ENCODE results near the gene PHKA1.

Gene PHKA1

GRCh38 chrX:72727846-72728245 lies 13.7 kb upstream of the PHKA1 start:
- Histone ChIP-seq H3K4me1 (ENCODE audit: control insufficient read depth, low read length) (no peaks in the 10 kb centered on the region), H3K9me2 (replicated peaks; ENCODE audit: control insufficient read depth, low read length) (no peaks in the 10 kb centered on the region), H3K4me3 (ENCODE audit: low read length) (no peak overlapping the region), H3K36me3 (ENCODE audit: control insufficient read depth, low read length) (no peaks in the 10 kb centered on the region), H3K27ac (ENCODE audit: low read depth, low read length) (no peak overlapping the region), H3K27me3 (ENCODE audit: control insufficient read depth, low read length) (no peaks in the 10 kb centered on the region), H4K20me1 (ENCODE audit: control insufficient read depth, insufficient read depth, low read depth, low read length) (no peaks in the 10 kb centered on the region), H3K4me2 (ENCODE audit: low read length) (no peak overlapping the region), H3K9me3 (ENCODE audit: control insufficient read depth, insufficient read depth, low read length) (no peaks in the 10 kb centered on the region), H3K79me2 (ENCODE audit: control insufficient read depth, low read length) (no peaks in the 10 kb centered on the region), H3F3A (ENCODE audit: control insufficient read depth, insufficient read depth) (no peaks in the 10 kb centered on the region)
- TF ChIP-seq EZH2phosphoT487 (IDR thresholded peaks at IDR 0.05; ENCODE audit: borderline replicate concordance, low read length) = no peak
- TF ChIP-seq, protein P1, sequence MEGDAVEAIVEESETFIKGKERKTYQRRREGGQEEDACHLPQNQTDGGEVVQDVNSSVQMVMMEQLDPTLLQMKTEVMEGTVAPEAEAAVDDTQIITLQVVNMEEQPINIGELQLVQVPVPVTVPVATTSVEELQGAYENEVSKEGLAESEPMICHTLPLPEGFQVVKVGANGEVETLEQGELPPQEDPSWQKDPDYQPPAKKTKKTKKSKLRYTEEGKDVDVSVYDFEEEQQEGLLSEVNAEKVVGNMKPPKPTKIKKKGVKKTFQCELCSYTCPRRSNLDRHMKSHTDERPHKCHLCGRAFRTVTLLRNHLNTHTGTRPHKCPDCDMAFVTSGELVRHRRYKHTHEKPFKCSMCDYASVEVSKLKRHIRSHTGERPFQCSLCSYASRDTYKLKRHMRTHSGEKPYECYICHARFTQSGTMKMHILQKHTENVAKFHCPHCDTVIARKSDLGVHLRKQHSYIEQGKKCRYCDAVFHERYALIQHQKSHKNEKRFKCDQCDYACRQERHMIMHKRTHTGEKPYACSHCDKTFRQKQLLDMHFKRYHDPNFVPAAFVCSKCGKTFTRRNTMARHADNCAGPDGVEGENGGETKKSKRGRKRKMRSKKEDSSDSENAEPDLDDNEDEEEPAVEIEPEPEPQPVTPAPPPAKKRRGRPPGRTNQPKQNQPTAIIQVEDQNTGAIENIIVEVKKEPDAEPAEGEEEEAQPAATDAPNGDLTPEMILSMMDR (IDR thresholded peaks at IDR 0.05; ENCODE audit: low read depth, low read length, poor library complexity, severe bottlenecking) = no peak

- H3K79me2 ChIP-seq (ENCODE audit: control insufficient read depth, low read length) = no peaks in the 10 kb centered on the region
- no peak overlapping the region for H3K4me3 ChIP-seq (ENCODE audit: low read length)
- no peaks in the 10 kb centered on the region for H3K9me3 ChIP-seq (ENCODE audit: control insufficient read depth, insufficient read depth, low read length)
- no peak for TF ChIP-seq EZH2phosphoT487 (IDR thresholded peaks at IDR 0.05; ENCODE audit: borderline replicate concordance, low read length)
- TF ChIP-seq, protein P1 (IDR thresholded peaks at IDR 0.05; ENCODE audit: low read depth, low read length, poor library complexity, severe bottlenecking) = no peak
- H3K9me2 ChIP-seq (replicated peaks; ENCODE audit: control insufficient read depth, low read length) = no peaks in the 10 kb centered on the region
- no peak overlapping the region for H3K4me2 ChIP-seq (ENCODE audit: low read length)
- no peaks in the 10 kb centered on the region for H3K4me1 ChIP-seq (ENCODE audit: control insufficient read depth, low read length)
- no peaks in the 10 kb centered on the region for H3F3A ChIP-seq (ENCODE audit: control insufficient read depth, insufficient read depth)
- H3K36me3 ChIP-seq (ENCODE audit: control insufficient read depth, low read length) = no peaks in the 10 kb centered on the region
- H3K27ac ChIP-seq (ENCODE audit: low read depth, low read length) = no peak overlapping the region
- H3K27me3 ChIP-seq (ENCODE audit: control insufficient read depth, low read length) = no peaks in the 10 kb centered on the region
- no peaks in the 10 kb centered on the region for H4K20me1 ChIP-seq (ENCODE audit: control insufficient read depth, insufficient read depth, low read depth, low read length)
Measured at GRCh38 chrX:72716766-72717165, 2.7 kb upstream of the PHKA1 start.

DNA sequence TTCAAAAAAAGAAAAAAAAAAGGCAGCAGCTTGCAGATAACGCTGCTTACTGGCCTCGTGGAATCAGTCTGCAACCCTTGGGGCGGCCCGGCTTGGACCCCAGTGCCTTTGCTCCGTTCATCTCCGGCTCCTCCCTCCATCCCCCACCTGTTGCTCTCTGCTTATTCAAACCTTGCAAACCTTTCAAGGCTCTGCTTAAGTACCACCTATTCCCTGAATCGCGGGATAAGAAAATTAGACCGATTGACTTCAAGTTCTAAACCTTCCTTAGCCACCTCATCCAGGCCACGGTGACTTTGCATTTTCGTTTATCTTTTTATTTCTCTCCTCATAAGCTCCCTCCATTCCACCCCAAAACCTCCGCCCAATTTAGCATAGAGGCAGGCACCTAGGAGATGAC lies 1.4 kb upstream of the PHKA1 start:
- Histone ChIP-seq H3K27ac (ENCODE audit: low read depth, low read length) (no peak overlapping the region), H3K9me2 (replicated peaks; ENCODE audit: control insufficient read depth, low read length) (no peaks in the 10 kb centered on the region), H3K4me2 (ENCODE audit: low read length) (no peak overlapping the region), H3K79me2 (ENCODE audit: control insufficient read depth, low read length) (no peaks in the 10 kb centered on the region), H3K4me1 (ENCODE audit: control insufficient read depth, low read length) (no peaks in the 10 kb centered on the region), H4K20me1 (ENCODE audit: control insufficient read depth, insufficient read depth, low read depth, low read length) (no peaks in the 10 kb centered on the region), H3K9me3 (ENCODE audit: control insufficient read depth, insufficient read depth, low read length) (no peaks in the 10 kb centered on the region), H3F3A (ENCODE audit: control insufficient read depth, insufficient read depth) (no peaks in the 10 kb centered on the region), H3K4me3 (ENCODE audit: low read length) (no peak overlapping the region), H3K36me3 (ENCODE audit: control insufficient read depth, low read length) (no peaks in the 10 kb centered on the region), H3K27me3 (ENCODE audit: control insufficient read depth, low read length) (no peaks in the 10 kb centered on the region)
- TF ChIP-seq, protein P1 (IDR thresholded peaks at IDR 0.05; ENCODE audit: low read depth, low read length, poor library complexity, severe bottlenecking) = no peak
- TF ChIP-seq EZH2phosphoT487 (IDR thresholded peaks at IDR 0.05; ENCODE audit: borderline replicate concordance, low read length) = no peak

DNA sequence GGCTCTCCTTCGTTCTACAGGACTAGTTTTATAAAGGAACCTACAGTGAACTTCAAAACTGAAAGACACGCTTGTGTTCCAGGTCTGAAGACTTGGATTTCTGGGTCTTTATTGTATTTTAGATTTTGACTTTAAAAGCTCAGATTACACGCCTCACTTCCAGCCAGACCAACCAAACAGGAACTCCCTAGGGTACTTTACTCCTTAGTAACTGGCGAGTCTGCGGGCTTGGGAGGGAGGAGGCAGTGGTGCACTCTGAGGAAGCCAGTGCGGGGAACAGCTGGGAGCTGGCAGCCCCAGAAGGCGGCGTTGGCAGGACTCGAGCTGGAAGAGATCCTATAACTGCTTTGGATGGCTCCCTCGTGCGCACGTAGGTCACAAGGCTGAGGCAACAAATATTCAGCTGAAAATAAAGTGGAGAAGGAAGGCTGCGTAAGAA lies 391 bp upstream of the PHKA1 start:
- no peaks in the 10 kb centered on the region for H3K4me1 ChIP-seq (ENCODE audit: control insufficient read depth, low read length)
- no peaks in the 10 kb centered on the region for H4K20me1 ChIP-seq (ENCODE audit: control insufficient read depth, insufficient read depth, low read depth, low read length)
- TF ChIP-seq, protein P1 (IDR thresholded peaks at IDR 0.05; ENCODE audit: low read depth, low read length, poor library complexity, severe bottlenecking) = no peak
- no peak for TF ChIP-seq EZH2phosphoT487 (IDR thresholded peaks at IDR 0.05; ENCODE audit: borderline replicate concordance, low read length)
- no peaks in the 10 kb centered on the region for H3K79me2 ChIP-seq (ENCODE audit: control insufficient read depth, low read length)
- no peaks in the 10 kb centered on the region for H3K27me3 ChIP-seq (ENCODE audit: control insufficient read depth, low read length)
- no peaks in the 10 kb centered on the region for H3K36me3 ChIP-seq (ENCODE audit: control insufficient read depth, low read length)
- no peaks in the 10 kb centered on the region for H3K9me3 ChIP-seq (ENCODE audit: control insufficient read depth, insufficient read depth, low read length)
- no peak overlapping the region for H3K27ac ChIP-seq (ENCODE audit: low read depth, low read length)
- no peaks in the 10 kb centered on the region for H3F3A ChIP-seq (ENCODE audit: control insufficient read depth, insufficient read depth)
- no peak overlapping the region for H3K4me2 ChIP-seq (ENCODE audit: low read length)
- no peak overlapping the region for H3K4me3 ChIP-seq (ENCODE audit: low read length)
- H3K9me2 ChIP-seq (replicated peaks; ENCODE audit: control insufficient read depth, low read length) = no peaks in the 10 kb centered on the region
